ENCODE data around the gene RNF7. TPM values are rescaled to one million over a fixed set of nuclear protein-coding genes. Genes with fewer than 3 reads are reported as not detected.

The RNF7 gene
- total and polyA plus RNA-seq, 5 donors from 2014 or later: 65.4 to 169 (median 155) TPM

- no peak for DNase-seq
- H3K27ac ChIP-seq (ENCODE audit: insufficient read depth, low read length, poor library complexity, severe bottlenecking): no peak overlapping the region
- peak overlapping the region in 1 of 3 donors; percentile 45 for H3K27ac Mint-ChIP-seq
- ATAC-seq (ENCODE audit: low read depth in 2 of 2): no peak
- peaks cover 2% of the 10 kb centered on the region for H3K27me3 ChIP-seq (ENCODE audit: control insufficient read depth, insufficient read depth, low read length)
- no peaks in the 10 kb centered on the region for H3K36me3 ChIP-seq (ENCODE audit: control insufficient read depth, insufficient read depth, low read length)
- no peaks in the 10 kb centered on the region for H3K4me1 ChIP-seq (ENCODE audit: control insufficient read depth, insufficient read depth, low read length, poor library complexity, severe bottlenecking)
- H3K9me3 ChIP-seq (ENCODE audit: control insufficient read depth in 2 of 2, low read length in 2 of 2): no peaks in the 10 kb centered on the region
- no peak overlapping the region for H3K4me3 ChIP-seq (ENCODE audit: low read depth, low read length)
- H3K4me3 Mint-ChIP-seq: no peak overlapping the region
- H3K27me3 Mint-ChIP-seq: no peaks in the 10 kb centered on the region
- H3K9me3 Mint-ChIP-seq: no peaks in the 10 kb centered on the region
- no peaks in the 10 kb centered on the region for H3K36me3 Mint-ChIP-seq
- H3K4me1 Mint-ChIP-seq: no peaks in the 10 kb centered on the region
Measured at GRCh38 chr3:141707741-141708203, 30.3 kb upstream of the RNF7 start.

- Mint-ChIP-seq H3K27ac (peak overlapping the region in 1 of 3 donors; percentile 48), H3K27me3 (no peaks in the 10 kb centered on the region), H3K4me1 (no peaks in the 10 kb centered on the region), H3K4me3 (no peak overlapping the region), H3K36me3 (no peaks in the 10 kb centered on the region), H3K9me3 (no peaks in the 10 kb centered on the region)
- no peaks in the 10 kb centered on the region for H3K36me3 ChIP-seq (ENCODE audit: control insufficient read depth, insufficient read depth, low read length)
- no peak for DNase-seq
- H3K9me3 ChIP-seq (ENCODE audit: control insufficient read depth in 2 of 2, low read length in 2 of 2): no peaks in the 10 kb centered on the region
- H3K4me1 ChIP-seq (ENCODE audit: control insufficient read depth, insufficient read depth, low read length, poor library complexity, severe bottlenecking): no peaks in the 10 kb centered on the region
- H3K4me3 ChIP-seq (ENCODE audit: low read depth, low read length): no peak overlapping the region
- no peak for ATAC-seq (ENCODE audit: low read depth in 2 of 2)
- H3K27me3 ChIP-seq (ENCODE audit: control insufficient read depth, insufficient read depth, low read length): peaks cover 2% of the 10 kb centered on the region
- H3K27ac ChIP-seq (ENCODE audit: insufficient read depth, low read length, poor library complexity, severe bottlenecking): no peak overlapping the region
Measured at GRCh38 chr3:141708367-141708766, 29.7 kb upstream of the RNF7 start.

GRCh38 chr3:141709126-141709770, 28.9 kb upstream of the RNF7 start:
- Mint-ChIP-seq H3K27ac (no peak overlapping the region), H3K4me3 (no peak overlapping the region), H3K27me3 (no peaks in the 10 kb centered on the region), H3K36me3 (no peaks in the 10 kb centered on the region), H3K4me1 (no peaks in the 10 kb centered on the region), H3K9me3 (no peaks in the 10 kb centered on the region)
- no peak for DNase-seq
- H3K36me3 ChIP-seq (ENCODE audit: control insufficient read depth, insufficient read depth, low read length): no peaks in the 10 kb centered on the region
- H3K4me3 ChIP-seq (ENCODE audit: low read depth, low read length): no peak overlapping the region
- H3K27me3 ChIP-seq (ENCODE audit: control insufficient read depth, insufficient read depth, low read length): peaks cover 2% of the 10 kb centered on the region
- H3K9me3 ChIP-seq (ENCODE audit: control insufficient read depth in 2 of 2, low read length in 2 of 2): no peaks in the 10 kb centered on the region
- ATAC-seq (ENCODE audit: low read depth in 2 of 2): no peak
- no peak overlapping the region for H3K27ac ChIP-seq (ENCODE audit: insufficient read depth, low read length, poor library complexity, severe bottlenecking)
- no peaks in the 10 kb centered on the region for H3K4me1 ChIP-seq (ENCODE audit: control insufficient read depth, insufficient read depth, low read length, poor library complexity, severe bottlenecking)

GRCh38 chr3:141710121-141710520, 28.0 kb upstream of the RNF7 start:
- Histone ChIP-seq H3K4me1 (ENCODE audit: control insufficient read depth, insufficient read depth, low read length, poor library complexity, severe bottlenecking) (no peaks in the 10 kb centered on the region), H3K4me3 (ENCODE audit: low read depth, low read length) (no peak overlapping the region), H3K36me3 (ENCODE audit: control insufficient read depth, insufficient read depth, low read length) (no peaks in the 10 kb centered on the region), H3K9me3 (ENCODE audit: control insufficient read depth in 2 of 2, low read length in 2 of 2) (no peaks in the 10 kb centered on the region), H3K27ac (ENCODE audit: insufficient read depth, low read length, poor library complexity, severe bottlenecking) (no peak overlapping the region), H3K27me3 (ENCODE audit: control insufficient read depth, insufficient read depth, low read length) (peaks cover 2% of the 10 kb centered on the region)
- no peaks in the 10 kb centered on the region for H3K4me1 Mint-ChIP-seq
- no peak overlapping the region for H3K4me3 Mint-ChIP-seq
- no peak overlapping the region for H3K27ac Mint-ChIP-seq
- no peaks in the 10 kb centered on the region for H3K27me3 Mint-ChIP-seq
- no peaks in the 10 kb centered on the region for H3K36me3 Mint-ChIP-seq
- DNase-seq (no peak), ATAC-seq (ENCODE audit: low read depth in 2 of 2) (no peak)
- H3K9me3 Mint-ChIP-seq: no peaks in the 10 kb centered on the region

- Histone ChIP-seq H3K27me3 (ENCODE audit: control insufficient read depth, insufficient read depth, low read length) (peaks cover 2% of the 10 kb centered on the region), H3K27ac (ENCODE audit: insufficient read depth, low read length, poor library complexity, severe bottlenecking) (no peak overlapping the region), H3K9me3 (ENCODE audit: control insufficient read depth in 2 of 2, low read length in 2 of 2) (peaks cover 0 to 2% of the 10 kb centered on the region in 2 experiments), H3K4me3 (ENCODE audit: low read depth, low read length) (no peak overlapping the region), H3K36me3 (ENCODE audit: control insufficient read depth, insufficient read depth, low read length) (no peaks in the 10 kb centered on the region), H3K4me1 (ENCODE audit: control insufficient read depth, insufficient read depth, low read length, poor library complexity, severe bottlenecking) (no peaks in the 10 kb centered on the region)
- H3K4me1 Mint-ChIP-seq: no peaks in the 10 kb centered on the region
- H3K27me3 Mint-ChIP-seq: no peaks in the 10 kb centered on the region
- no peak overlapping the region for H3K27ac Mint-ChIP-seq
- no peaks in the 10 kb centered on the region for H3K36me3 Mint-ChIP-seq
- no peak overlapping the region for H3K4me3 Mint-ChIP-seq
- H3K9me3 Mint-ChIP-seq: peaks cover 0 to 5% (median 0%) of the 10 kb centered on the region in 7 donors
- ATAC-seq (ENCODE audit: low read depth in 2 of 2) (no peak), DNase-seq (no peak)
Measured at GRCh38 chr3:141710888-141711616, 27.0 kb upstream of the RNF7 start.

- peaks cover 0 to 9% (median 0%) of the 10 kb centered on the region in 7 donors for H3K9me3 Mint-ChIP-seq
- peaks cover 13% of the 10 kb centered on the region for H3K27me3 Mint-ChIP-seq
- H3K27ac ChIP-seq (ENCODE audit: insufficient read depth, low read length, poor library complexity, severe bottlenecking): no peak overlapping the region
- peaks cover 0 to 2% of the 10 kb centered on the region in 2 experiments for H3K9me3 ChIP-seq (ENCODE audit: control insufficient read depth in 2 of 2, low read length in 2 of 2)
- H3K36me3 ChIP-seq (ENCODE audit: control insufficient read depth, insufficient read depth, low read length): no peaks in the 10 kb centered on the region
- no peak overlapping the region for H3K4me3 Mint-ChIP-seq
- H3K36me3 Mint-ChIP-seq: no peaks in the 10 kb centered on the region
- H3K4me3 ChIP-seq (ENCODE audit: low read depth, low read length): no peak overlapping the region
- no peak overlapping the region for H3K27ac Mint-ChIP-seq
- no peak for ATAC-seq (ENCODE audit: low read depth in 2 of 2)
- no peaks in the 10 kb centered on the region for H3K4me1 ChIP-seq (ENCODE audit: control insufficient read depth, insufficient read depth, low read length, poor library complexity, severe bottlenecking)
- DNase-seq: no peak
- peaks cover 4% of the 10 kb centered on the region for H3K27me3 ChIP-seq (ENCODE audit: control insufficient read depth, insufficient read depth, low read length)
- no peaks in the 10 kb centered on the region for H3K4me1 Mint-ChIP-seq
Measured at GRCh38 chr3:141714671-141715070, 23.4 kb upstream of the RNF7 start.

GRCh38 chr3:141722081-141722480, 16.0 kb upstream of the RNF7 start:
- Mint-ChIP-seq H3K9me3 (peaks cover 0 to 5% (median 0%) of the 10 kb centered on the region in 7 donors), H3K27ac (no peak overlapping the region), H3K36me3 (no peaks in the 10 kb centered on the region), H3K27me3 (peaks cover 20% of the 10 kb centered on the region), H3K4me3 (no peak overlapping the region), H3K4me1 (no peaks in the 10 kb centered on the region)
- Histone ChIP-seq H3K9me3 (ENCODE audit: control insufficient read depth in 2 of 2, low read length in 2 of 2) (no peaks in the 10 kb centered on the region), H3K36me3 (ENCODE audit: control insufficient read depth, insufficient read depth, low read length) (no peaks in the 10 kb centered on the region), H3K27ac (ENCODE audit: insufficient read depth, low read length, poor library complexity, severe bottlenecking) (no peak overlapping the region), H3K27me3 (ENCODE audit: control insufficient read depth, insufficient read depth, low read length) (peaks cover 2% of the 10 kb centered on the region), H3K4me1 (ENCODE audit: control insufficient read depth, insufficient read depth, low read length, poor library complexity, severe bottlenecking) (no peaks in the 10 kb centered on the region), H3K4me3 (ENCODE audit: low read depth, low read length) (no peak overlapping the region)
- DNase-seq (no peak), ATAC-seq (ENCODE audit: low read depth in 2 of 2) (no peak)

GRCh38 chr3:141722648-141723047, 15.4 kb upstream of the RNF7 start:
- no peak overlapping the region for H3K27ac ChIP-seq (ENCODE audit: insufficient read depth, low read length, poor library complexity, severe bottlenecking)
- ATAC-seq (ENCODE audit: low read depth in 2 of 2): no peak

More at GRCh38 chr3:141722648-141723047, 15.4 kb upstream of the RNF7 start:
- Histone ChIP-seq H3K27me3 (ENCODE audit: control insufficient read depth, insufficient read depth, low read length) (peaks cover 2% of the 10 kb centered on the region), H3K9me3 (ENCODE audit: control insufficient read depth in 2 of 2, low read length in 2 of 2) (no peaks in the 10 kb centered on the region), H3K4me1 (ENCODE audit: control insufficient read depth, insufficient read depth, low read length, poor library complexity, severe bottlenecking) (no peaks in the 10 kb centered on the region), H3K4me3 (ENCODE audit: low read depth, low read length) (no peak overlapping the region), H3K36me3 (ENCODE audit: control insufficient read depth, insufficient read depth, low read length) (no peaks in the 10 kb centered on the region)
- Mint-ChIP-seq H3K4me1 (no peaks in the 10 kb centered on the region), H3K9me3 (peaks cover 0 to 1% (median 0%) of the 10 kb centered on the region in 7 donors), H3K27me3 (peaks cover 18% of the 10 kb centered on the region), H3K27ac (no peak overlapping the region), H3K4me3 (no peak overlapping the region), H3K36me3 (no peaks in the 10 kb centered on the region)
- DNase-seq: no peak
